ENCODE measurements around the gene EFNA5.

The EFNA5 gene

DNA sequence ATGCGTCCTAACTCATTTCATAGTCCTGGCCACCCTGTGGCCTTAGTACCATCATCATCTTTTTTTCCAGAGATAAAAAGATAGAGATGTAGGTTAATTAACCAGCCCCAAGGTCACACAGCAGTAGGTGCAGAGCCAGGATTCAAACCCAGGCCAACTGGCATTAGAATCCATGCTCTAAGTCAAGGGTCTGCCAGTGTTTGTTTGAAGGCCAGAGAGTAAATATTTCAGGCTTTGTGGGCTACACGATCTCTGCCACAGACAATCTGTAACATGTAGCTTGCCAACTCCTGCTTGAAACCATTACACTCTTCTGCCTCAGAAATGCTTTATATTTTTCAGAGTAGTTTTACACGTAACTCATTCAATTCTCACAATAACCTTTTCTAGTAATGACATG lies 119.6 kb downstream of the EFNA5 start:
- no peak overlapping the region for H3K4me3 ChIP-seq (ENCODE audit: low read depth, low read length)
- DNase-seq (ENCODE audit: low read depth) = no peak
- TF ChIP-seq, protein P1, sequence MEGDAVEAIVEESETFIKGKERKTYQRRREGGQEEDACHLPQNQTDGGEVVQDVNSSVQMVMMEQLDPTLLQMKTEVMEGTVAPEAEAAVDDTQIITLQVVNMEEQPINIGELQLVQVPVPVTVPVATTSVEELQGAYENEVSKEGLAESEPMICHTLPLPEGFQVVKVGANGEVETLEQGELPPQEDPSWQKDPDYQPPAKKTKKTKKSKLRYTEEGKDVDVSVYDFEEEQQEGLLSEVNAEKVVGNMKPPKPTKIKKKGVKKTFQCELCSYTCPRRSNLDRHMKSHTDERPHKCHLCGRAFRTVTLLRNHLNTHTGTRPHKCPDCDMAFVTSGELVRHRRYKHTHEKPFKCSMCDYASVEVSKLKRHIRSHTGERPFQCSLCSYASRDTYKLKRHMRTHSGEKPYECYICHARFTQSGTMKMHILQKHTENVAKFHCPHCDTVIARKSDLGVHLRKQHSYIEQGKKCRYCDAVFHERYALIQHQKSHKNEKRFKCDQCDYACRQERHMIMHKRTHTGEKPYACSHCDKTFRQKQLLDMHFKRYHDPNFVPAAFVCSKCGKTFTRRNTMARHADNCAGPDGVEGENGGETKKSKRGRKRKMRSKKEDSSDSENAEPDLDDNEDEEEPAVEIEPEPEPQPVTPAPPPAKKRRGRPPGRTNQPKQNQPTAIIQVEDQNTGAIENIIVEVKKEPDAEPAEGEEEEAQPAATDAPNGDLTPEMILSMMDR (IDR thresholded peaks at IDR 0.05; ENCODE audit: low read depth, low read length, missing control alignments) = no peak

- TF ChIP-seq, protein P1 (IDR thresholded peaks at IDR 0.05; ENCODE audit: low read depth, low read length, missing control alignments) = no peak
- no peak for DNase-seq (ENCODE audit: low read depth)
- H3K4me3 ChIP-seq (ENCODE audit: low read depth, low read length) = no peak overlapping the region
Measured at GRCh38 chr5:107549567-107549966, 121.2 kb downstream of the EFNA5 start.

- H3K4me3 ChIP-seq (ENCODE audit: low read depth, low read length) = no peak overlapping the region
- TF ChIP-seq, protein P1 (IDR thresholded peaks at IDR 0.05; ENCODE audit: low read depth, low read length, missing control alignments) = no peak
- DNase-seq (ENCODE audit: low read depth) = no peak
Measured at GRCh38 chr5:107548477-107548876, 122.3 kb downstream of the EFNA5 start.

- TF ChIP-seq, protein P1 (IDR thresholded peaks at IDR 0.05; ENCODE audit: low read depth, low read length, missing control alignments) = no peak
- DNase-seq (ENCODE audit: low read depth) = no peak
- no peak overlapping the region for H3K4me3 ChIP-seq (ENCODE audit: low read depth, low read length)
Measured at GRCh38 chr5:107546719-107547118, 124.0 kb downstream of the EFNA5 start.

DNA sequence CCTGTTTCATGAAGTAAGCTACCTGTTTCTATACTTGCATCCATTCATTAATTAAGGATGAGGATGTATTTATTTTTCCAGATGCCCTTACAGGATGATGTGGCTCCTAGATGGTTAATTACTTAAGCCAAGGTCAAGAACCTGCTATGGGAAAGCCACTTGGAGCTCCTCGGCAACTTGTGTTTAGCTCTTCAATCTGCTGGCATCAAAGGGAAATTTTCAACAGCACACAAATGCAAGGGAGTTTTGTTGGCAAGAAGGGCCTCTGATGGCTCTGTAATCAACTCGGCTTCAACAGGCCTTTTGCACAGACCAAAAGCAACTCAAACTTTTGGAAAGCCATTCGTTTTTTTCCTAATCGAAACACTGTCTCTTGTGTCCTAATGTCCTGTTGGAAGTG lies 125.3 kb downstream of the EFNA5 start:
- no peak for DNase-seq (ENCODE audit: low read depth)
- H3K4me3 ChIP-seq (ENCODE audit: low read depth, low read length) = no peak overlapping the region
- TF ChIP-seq, protein P1 (IDR thresholded peaks at IDR 0.05; ENCODE audit: low read depth, low read length, missing control alignments) = no peak

- H3K4me3 ChIP-seq (ENCODE audit: low read depth, low read length) = no peak overlapping the region
- TF ChIP-seq, protein P1 (IDR thresholded peaks at IDR 0.05; ENCODE audit: low read depth, low read length, missing control alignments) = no peak
- DNase-seq (ENCODE audit: low read depth) = no peak
Measured at GRCh38 chr5:107544967-107545366, 125.8 kb downstream of the EFNA5 start.

DNA sequence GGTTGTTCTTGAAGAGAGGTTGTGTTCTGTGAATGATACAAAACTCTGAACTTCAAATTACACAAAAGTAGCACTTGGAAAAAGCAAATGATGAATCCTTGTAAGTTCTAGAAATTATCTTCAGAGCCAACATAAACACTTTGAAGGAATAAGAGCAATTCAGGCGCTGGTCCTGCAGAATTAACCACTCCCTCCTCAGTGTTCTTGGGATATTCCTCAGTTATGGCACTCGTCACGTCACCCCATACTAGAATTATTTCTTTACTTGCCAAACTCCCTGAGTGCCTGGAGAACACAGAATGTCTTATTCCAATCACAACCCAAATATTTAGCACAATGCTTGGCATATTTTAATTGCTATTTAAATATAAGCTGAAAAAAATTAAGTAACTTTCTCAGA lies 126.3 kb downstream of the EFNA5 start:
- TF ChIP-seq, protein P1 (IDR thresholded peaks at IDR 0.05; ENCODE audit: low read depth, low read length, missing control alignments) = no peak
- H3K4me3 ChIP-seq (ENCODE audit: low read depth, low read length) = no peak overlapping the region
- no peak for DNase-seq (ENCODE audit: low read depth)

Data from GM12864 (cell line).